GM21576 (cell line): ENCODE results near the gene IGDCC3.

Source experiments
- ATAC-seq: cut with Tn5 transposase; IDR thresholded peaks from one replicate; pipeline ENCODE4 v1.9.1; 2021; ENCODE audit warnings: mild to moderate bottlenecking, moderate library complexity; ENCODE audit not compliant: unreplicated experiment

IGDCC3 gene

GRCh38 chr15:65302061-65302460 lies 75.7 kb downstream of the IGDCC3 start:
- ATAC-seq, result no peak

- no peak for ATAC-seq
Measured at GRCh38 chr15:65300924-65301441, 76.8 kb downstream of the IGDCC3 start.

GRCh38 chr15:65298731-65299130 lies 79.1 kb downstream of the IGDCC3 start:
- no peak for ATAC-seq

GRCh38 chr15:65292938-65293518 lies 84.8 kb downstream of the IGDCC3 start:
- no peak for ATAC-seq

GRCh38 chr15:65290228-65290627 lies 87.6 kb downstream of the IGDCC3 start:
- ATAC-seq, result no peak

- ATAC-seq, result no peak
Measured at GRCh38 chr15:65289261-65289854, 88.4 kb downstream of the IGDCC3 start.

- ATAC-seq, result no peak
Measured at GRCh38 chr15:65287520-65287855, 90.3 kb downstream of the IGDCC3 start.

GRCh38 chr15:65286704-65287519 lies 90.9 kb downstream of the IGDCC3 start, which contains the start of gene PARP16:
Gene PARP16 (minus strand): TSS chr15:65286883. CDS start chr15:65286426, 457 bp downstream.
- peak; percentile 86 for ATAC-seq

- ATAC-seq, result peak; percentile 27
Measured at GRCh38 chr15:65286069-65286703, 91.6 kb downstream of the IGDCC3 start.

GRCh38 chr15:65285291-65286068 lies 92.3 kb downstream of the IGDCC3 start:
- no peak for ATAC-seq

GRCh38 chr15:65278480-65278879 lies 99.3 kb downstream of the IGDCC3 start:
- ATAC-seq, result no peak
